IPS-20b (cell line): Measurements from ENCODE around the gene BCOR.

Experiments used
- H3K27ac ChIP-seq: one replicate; pipeline ENCODE4 v1.5.1; 2013; ENCODE audit warnings: low read length
- H3K27me3 ChIP-seq: 2 replicates; pipeline ENCODE4 v1.6.1; 2013; ENCODE audit warnings: mild to moderate bottlenecking, low read length, inconsistent platforms; ENCODE audit not compliant: insufficient read depth
- H3K36me3 ChIP-seq: 2 replicates; pipeline ENCODE4 v1.6.1; 2013; ENCODE audit warnings: low read depth, mild to moderate bottlenecking, inconsistent platforms, low read length, moderate library complexity; ENCODE audit not compliant: insufficient read depth
- H3K4me1 ChIP-seq: 2 replicates; pipeline ENCODE4 v1.6.1; 2013; ENCODE audit warnings: mild to moderate bottlenecking, control low read depth, inconsistent platforms, low read length, moderate library complexity; ENCODE audit not compliant: insufficient read depth
- H3K4me3 ChIP-seq: 2 replicates; pipeline ENCODE4 v1.5.1; 2013; ENCODE audit warnings: mild to moderate bottlenecking, low read length, inconsistent platforms
- H3K9ac ChIP-seq: 2 replicates; pipeline ENCODE4 v1.6.1; 2013; ENCODE audit warnings: low read depth, mild to moderate bottlenecking, inconsistent platforms, low read length, moderate library complexity
- H3K9me3 ChIP-seq: 2 replicates; pipeline ENCODE4 v1.6.1; 2013; ENCODE audit warnings: mild to moderate bottlenecking, low read depth, low read length, inconsistent platforms; ENCODE audit not compliant: insufficient read depth

Gene BCOR

DNA sequence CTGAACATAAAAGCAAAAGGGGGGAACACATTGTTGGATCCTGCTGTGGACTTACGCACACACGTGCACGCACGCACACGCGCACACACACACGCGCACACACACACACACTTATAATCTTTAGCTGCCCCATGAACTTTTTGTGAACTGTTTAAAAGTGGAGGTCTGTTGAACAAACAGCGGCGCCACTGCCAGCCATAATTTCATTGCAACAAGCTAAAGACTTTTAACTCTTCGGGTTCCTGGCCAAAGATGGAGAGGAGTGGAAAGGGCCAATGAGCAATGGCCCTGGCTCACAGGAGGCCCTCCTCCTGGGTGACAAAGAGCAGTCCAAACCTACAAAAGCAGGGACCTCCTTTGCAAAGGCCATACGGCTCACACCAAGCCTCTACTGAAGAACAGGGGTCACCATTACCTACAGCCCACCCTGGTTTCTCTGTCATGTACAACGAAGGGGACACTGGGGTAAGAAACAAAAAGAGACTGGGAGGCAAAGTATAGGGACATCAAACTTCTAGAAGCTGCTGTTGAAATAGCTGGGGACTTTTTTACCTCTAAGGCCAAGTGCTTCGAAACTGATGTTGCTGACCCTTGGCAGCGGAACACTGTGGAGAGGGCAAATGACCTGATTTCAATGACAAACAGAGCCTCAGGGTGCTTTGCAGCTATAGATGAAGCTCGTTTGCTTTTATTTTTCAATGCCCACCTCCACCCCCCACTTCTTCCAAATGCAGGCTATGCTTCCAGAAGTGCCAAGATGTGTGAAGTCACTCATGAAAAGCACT lies 16.7 kb downstream of the BCOR start:
- H3K27me3 ChIP-seq = peaks cover 22% of the 10 kb centered on the region; the same call in 1 of the 2 replicates
- H3K27ac ChIP-seq = no peak overlapping the region
- peaks cover 33% of the 10 kb centered on the region; the same call in 1 of the 2 replicates for H3K4me1 ChIP-seq
- no peak overlapping the region for H3K9ac ChIP-seq
- no peaks in the 10 kb centered on the region for H3K9me3 ChIP-seq
- H3K4me3 ChIP-seq = peak overlapping the region; percentile 16; the same call in 1 of the 2 replicates
- peaks cover 31% of the 10 kb centered on the region for H3K36me3 ChIP-seq

DNA sequence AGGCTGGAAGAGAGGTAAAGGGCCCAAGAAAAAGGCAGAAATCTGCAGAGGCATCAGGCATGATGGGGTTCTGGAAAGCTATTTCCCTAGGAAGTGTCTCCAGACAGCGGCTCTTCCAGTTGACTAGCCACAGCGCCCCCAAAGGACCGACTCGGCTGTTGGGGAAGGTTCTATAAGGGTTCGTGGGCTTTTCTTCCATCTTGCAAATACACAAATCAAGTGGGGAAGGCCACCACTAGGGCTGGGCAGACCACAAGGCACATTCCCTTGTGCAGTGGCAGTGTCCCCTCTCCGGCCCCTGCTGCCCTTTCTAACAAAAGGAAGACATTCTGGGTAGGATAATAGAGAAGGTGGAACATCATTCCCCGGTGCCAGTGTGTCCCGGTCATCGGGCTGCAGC lies 18.2 kb downstream of the BCOR start:
- Histone ChIP-seq H3K9me3 (no peaks in the 10 kb centered on the region), H3K27ac (no peak overlapping the region), H3K9ac (no peak overlapping the region), H3K27me3 (peaks cover 7% of the 10 kb centered on the region; the same call in 1 of the 2 replicates), H3K4me1 (peaks cover 20% of the 10 kb centered on the region; the same call in 1 of the 2 replicates), H3K4me3 (no peak overlapping the region), H3K36me3 (peaks cover 44% of the 10 kb centered on the region)

DNA sequence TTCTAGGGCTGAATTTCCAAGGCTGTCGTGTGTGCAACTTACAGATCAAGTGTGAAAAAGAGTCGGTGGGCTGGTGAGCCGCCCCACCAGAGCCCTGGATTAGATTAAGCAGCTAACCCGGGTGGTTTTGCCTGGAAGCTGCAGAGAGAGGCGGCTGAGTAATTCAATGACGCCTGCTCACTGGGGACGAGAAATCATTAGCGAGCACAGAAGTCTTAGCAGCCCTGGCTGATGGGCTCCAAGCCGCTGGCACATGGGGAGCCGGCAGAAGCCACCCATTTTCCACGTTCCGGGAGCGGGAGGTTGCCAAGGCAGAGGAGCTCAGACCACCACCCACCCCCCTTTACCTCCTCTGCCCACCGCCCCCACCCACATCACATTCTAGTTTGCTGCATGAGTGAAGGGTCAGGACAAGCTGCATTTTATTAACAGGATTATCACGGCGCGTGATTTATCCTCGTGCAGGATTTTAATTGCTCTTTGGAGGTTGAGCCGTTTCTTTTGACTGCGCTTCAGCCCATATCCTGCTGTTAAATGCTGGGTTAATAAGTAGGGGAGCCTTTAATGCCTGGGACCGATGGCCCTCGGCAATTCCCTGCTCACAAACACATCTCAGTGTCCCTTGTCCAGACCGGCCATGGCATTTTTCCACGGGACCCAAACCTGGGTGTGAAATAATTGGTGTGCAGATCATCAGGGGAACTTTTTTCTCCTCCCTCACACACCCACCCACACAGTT lies 19.1 kb downstream of the BCOR start:
- Histone ChIP-seq H3K27me3 (no peaks in the 10 kb centered on the region), H3K9ac (no peak overlapping the region), H3K27ac (no peak overlapping the region), H3K9me3 (no peaks in the 10 kb centered on the region), H3K36me3 (peaks cover 53% of the 10 kb centered on the region), H3K4me1 (peaks cover 16% of the 10 kb centered on the region; the same call in 1 of the 2 replicates), H3K4me3 (no peak overlapping the region)

DNA sequence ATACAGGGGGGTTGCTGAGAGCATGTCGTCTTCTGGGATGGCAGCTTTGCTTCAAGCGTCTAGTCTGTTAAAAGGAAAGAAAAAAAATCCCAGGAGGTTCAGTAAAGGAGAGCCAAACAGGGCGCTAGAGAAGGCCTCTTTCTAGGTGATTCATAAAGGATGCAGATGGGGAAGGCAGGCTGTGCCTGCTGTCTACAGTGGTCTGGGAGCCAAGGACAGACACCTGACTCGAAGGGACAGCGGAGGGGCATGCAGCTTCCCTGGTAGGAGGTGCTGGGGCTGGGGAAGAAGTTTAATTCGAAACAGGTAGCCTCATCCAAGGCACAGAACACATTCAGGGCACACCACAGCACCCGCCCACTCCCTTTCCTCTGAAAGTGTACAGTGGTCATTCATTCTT lies 19.9 kb downstream of the BCOR start:
- no peak overlapping the region for H3K4me3 ChIP-seq
- H3K9ac ChIP-seq = no peak overlapping the region
- no peak overlapping the region for H3K27ac ChIP-seq
- peaks cover 60% of the 10 kb centered on the region for H3K36me3 ChIP-seq
- H3K9me3 ChIP-seq = no peaks in the 10 kb centered on the region
- peaks cover 16% of the 10 kb centered on the region; the same call in 1 of the 2 replicates for H3K4me1 ChIP-seq
- no peaks in the 10 kb centered on the region for H3K27me3 ChIP-seq

DNA sequence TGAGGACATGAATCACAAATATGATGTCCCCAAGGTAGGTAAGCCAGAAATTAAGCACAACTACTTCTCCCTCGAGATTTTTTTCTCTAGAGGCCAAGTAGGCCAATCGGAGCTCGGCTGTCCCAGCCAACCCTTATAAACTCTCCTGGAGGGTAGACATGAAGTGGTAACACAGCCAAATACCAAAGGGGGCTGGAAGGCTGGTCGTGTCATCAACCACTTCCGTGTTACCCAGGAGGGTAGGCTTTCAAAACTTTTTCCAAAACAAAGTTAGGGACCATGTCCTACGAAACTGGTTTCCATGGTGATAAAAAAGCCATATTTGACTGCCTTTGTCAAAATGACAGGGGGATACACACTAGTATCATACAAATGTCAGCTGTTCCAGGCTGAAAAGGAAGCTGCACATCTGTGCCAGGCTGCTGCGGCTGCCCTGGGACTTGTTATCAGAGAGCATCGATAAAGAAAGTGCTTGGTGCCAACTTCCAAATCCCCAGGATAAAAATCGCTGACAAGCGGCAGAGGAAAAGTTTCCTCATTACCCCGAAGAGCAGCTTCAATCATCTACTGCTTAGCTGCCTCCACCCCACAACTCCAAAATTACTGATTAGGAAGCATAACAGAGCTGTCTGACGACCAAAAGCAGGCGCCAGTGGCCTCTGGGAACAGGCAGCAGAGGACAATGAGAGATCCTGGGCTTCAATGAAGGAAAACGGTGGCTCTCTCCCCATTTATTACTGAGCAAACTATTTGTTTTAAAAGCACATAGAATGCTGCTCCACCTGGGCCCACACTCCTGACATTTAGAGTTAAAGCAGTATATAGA lies 20.8 kb downstream of the BCOR start:
- Histone ChIP-seq H3K27me3 (no peaks in the 10 kb centered on the region), H3K4me1 (peaks cover 16% of the 10 kb centered on the region; the same call in 1 of the 2 replicates), H3K4me3 (no peak overlapping the region), H3K36me3 (peaks cover 70% of the 10 kb centered on the region), H3K9me3 (no peaks in the 10 kb centered on the region), H3K27ac (no peak overlapping the region), H3K9ac (no peak overlapping the region)

DNA sequence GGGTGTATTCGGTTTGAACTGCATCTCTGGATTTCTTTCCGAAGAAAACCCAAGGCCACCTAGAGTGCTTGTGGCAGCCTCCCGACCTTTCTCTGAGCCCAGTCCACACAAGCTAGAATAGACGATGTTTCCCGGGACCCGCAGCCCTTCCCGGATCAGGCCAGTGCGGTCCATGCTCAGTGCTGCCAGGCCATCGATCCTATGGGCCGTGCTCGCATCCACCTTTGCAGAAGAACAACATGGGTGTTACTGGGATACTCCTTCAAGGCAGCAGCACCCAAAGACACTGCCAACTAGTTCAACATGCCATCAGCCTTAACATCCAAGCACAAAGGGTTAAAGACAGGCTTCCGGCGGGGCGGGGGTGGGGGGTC lies 22.8 kb downstream of the BCOR start:
- peaks cover 90% of the 10 kb centered on the region for H3K36me3 ChIP-seq
- no peaks in the 10 kb centered on the region for H3K9me3 ChIP-seq
- H3K27me3 ChIP-seq = no peaks in the 10 kb centered on the region

DNA sequence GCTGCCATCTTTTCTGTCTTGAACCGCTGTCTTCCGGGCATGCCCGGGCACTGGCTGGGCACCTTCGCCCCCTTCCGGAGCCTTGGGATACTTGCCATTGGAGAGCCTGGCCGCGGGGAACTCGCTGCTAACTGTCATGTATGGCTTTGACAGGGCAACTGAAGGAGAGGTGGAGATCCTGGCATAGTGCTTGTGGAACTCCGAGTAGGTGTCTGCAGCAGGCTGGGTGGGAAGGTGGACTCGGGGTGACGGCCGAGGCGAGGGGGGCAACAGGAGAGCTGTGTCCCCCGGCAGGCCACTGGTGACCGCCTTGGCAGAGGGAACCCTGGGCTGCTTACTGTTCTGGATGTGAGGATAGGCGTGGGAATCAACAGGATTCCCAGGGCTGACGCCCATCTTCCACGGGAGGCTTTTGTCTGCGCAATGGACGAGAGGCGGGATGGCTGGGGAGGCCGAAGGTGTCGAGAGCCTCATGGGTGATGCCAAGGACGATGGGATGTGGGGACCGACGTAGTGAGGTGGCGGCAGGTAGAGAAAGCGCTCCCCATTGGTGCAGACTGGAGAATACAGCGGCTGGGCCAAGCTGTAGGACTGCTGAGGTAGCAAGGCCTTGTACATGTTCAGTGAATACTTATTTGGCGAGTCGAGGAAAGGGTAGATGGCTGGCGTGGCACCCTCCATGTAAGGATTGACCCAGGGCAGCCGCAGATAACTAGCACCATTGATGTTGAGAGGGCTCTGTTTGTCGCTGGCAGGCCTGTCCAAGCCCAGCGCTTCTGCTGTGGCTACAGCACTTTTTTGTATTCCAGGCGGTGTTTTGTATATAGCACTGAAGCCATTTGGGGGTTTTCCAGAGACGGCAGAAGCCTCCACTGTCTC lies 23.4 kb downstream of the BCOR start:
- Histone ChIP-seq H3K4me3 (no peak overlapping the region), H3K9me3 (no peaks in the 10 kb centered on the region), H3K36me3 (peaks cover 92% of the 10 kb centered on the region)

More for the DNA sequence above, 22.8 kb downstream of the BCOR start:
- H3K4me1 ChIP-seq = peaks cover 9% of the 10 kb centered on the region; the same call in 1 of the 2 replicates
- no peak overlapping the region for H3K27ac ChIP-seq
- no peak overlapping the region for H3K9ac ChIP-seq
- H3K4me3 ChIP-seq = no peak overlapping the region

DNA sequence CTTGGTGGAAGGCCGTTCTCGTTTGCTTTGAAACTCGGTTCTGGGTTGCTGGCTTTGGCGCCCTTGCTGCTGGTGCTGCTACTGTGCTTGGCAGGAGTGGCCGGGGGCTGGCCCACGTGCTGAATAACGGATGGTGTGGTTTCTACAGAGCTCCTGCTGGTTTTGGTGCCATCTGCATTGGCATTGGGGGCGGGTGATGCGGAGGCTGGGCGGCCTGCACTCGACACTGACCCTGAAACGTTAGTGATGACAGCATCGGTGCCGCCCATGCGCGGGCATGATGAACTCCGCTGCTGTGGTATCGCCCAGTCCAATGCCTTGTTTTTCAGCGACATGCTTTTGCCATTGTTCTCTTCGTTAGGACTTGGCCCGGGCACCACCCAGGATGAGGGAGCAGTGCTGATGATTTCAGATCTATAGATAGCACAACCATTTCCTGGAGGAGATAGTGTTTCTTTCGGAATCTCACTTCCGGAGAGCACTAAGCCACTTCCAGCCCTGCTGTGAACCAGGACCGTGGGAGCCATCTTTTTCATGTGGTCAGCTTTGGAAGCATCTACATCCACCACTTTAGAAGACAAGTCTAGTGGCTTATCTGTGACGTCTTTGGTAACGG lies 24.2 kb downstream of the BCOR start:
- Histone ChIP-seq H3K27me3 (no peaks in the 10 kb centered on the region), H3K27ac (no peak overlapping the region), H3K9ac (no peak overlapping the region), H3K36me3 (peaks cover 96% of the 10 kb centered on the region), H3K9me3 (no peaks in the 10 kb centered on the region), H3K4me1 (no peaks in the 10 kb centered on the region), H3K4me3 (no peak overlapping the region)

More for the DNA sequence above, 23.4 kb downstream of the BCOR start:
- H3K27me3 ChIP-seq = no peaks in the 10 kb centered on the region
- no peak overlapping the region for H3K9ac ChIP-seq
- H3K27ac ChIP-seq = no peak overlapping the region
- H3K4me1 ChIP-seq = peaks cover 5% of the 10 kb centered on the region; the same call in 1 of the 2 replicates

DNA sequence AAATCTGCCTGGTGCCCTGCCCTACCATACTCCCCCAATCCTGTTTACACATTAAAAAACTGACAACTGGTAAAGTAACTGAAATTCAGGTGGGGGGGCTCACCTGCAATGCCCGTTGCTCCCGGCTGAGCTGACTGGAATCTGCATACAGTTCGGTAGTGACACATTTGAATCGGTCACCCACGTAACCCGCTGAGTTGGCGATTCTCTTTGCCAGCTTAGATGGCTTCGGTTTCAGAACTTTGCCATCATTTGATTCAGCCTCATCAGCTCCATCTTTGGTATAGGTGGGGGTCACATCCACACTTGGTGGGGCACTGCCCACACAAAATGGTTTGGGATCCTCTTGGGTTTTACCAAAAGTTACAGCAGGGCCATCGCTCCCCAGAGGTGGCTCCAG lies 25.5 kb downstream of the BCOR start:
- no peaks in the 10 kb centered on the region for H3K9me3 ChIP-seq
- H3K4me3 ChIP-seq = no peak overlapping the region
- no peaks in the 10 kb centered on the region for H3K4me1 ChIP-seq
- H3K9ac ChIP-seq = no peak overlapping the region
- peaks cover 97% of the 10 kb centered on the region for H3K36me3 ChIP-seq
- H3K27me3 ChIP-seq = no peaks in the 10 kb centered on the region
- H3K27ac ChIP-seq = no peak overlapping the region

DNA sequence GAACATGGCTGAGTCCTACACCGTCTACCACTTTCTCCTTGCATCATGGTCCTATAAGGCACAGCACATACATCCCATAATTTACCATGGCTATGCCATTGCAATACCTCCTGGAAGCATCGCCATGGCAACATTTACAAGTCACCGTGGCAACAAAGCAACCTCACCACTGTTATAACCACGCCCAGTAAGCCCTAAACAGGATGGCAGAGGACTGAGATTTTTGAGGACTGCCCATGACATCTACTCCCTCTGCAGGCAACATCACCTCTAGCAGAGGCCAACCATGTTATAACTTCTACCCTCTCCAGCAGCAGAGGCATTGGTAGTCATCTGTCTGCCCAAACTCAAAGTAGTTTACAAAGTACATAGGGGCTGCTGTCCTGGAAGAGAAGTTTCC lies 29.7 kb downstream of the BCOR start:
- Histone ChIP-seq H3K4me1 (peaks cover 7% of the 10 kb centered on the region; the same call in 1 of the 2 replicates), H3K9me3 (no peaks in the 10 kb centered on the region), H3K27ac (no peak overlapping the region), H3K27me3 (no peaks in the 10 kb centered on the region), H3K4me3 (no peak overlapping the region), H3K9ac (no peak overlapping the region), H3K36me3 (peaks cover 99% of the 10 kb centered on the region)
